PFSK-1 (cell line): ENCODE measurements around the gene POC1B.

Experiments
- POLR2AphosphoS5 ChIP-seq: IDR thresholded peaks from 2 replicates; pipeline ENCODE4 v1.6.1; 2012; ENCODE audit warnings: low read depth, mild to moderate bottlenecking, control low read depth, low read length, moderate library complexity
- TAF1 ChIP-seq: IDR thresholded peaks from 2 replicates; pipeline ENCODE4 v1.6.1; 2012; ENCODE audit warnings: low read length, control low read depth, borderline replicate concordance; ENCODE audit not compliant: insufficient read depth
- TF ChIP-seq, protein P1 (sequence below), 2 experiments: IDR thresholded peaks; 2 replicates each; pipeline versions ENCODE4 v1.6.1 to v1.8.0; 2011 to 2012; ENCODE audit warnings: low read depth in 2 of 2, low read length in 2 of 2, control low read depth in 1 of 2, inconsistent platforms in 1 of 2, mild to moderate bottlenecking in 1 of 2, moderate library complexity in 1 of 2; ENCODE audit not compliant: insufficient read depth in 1 of 2

GRCh38 chr12:89429528-89429927 lies 96.3 kb downstream of the POC1B start:
- TF ChIP-seq POLR2AphosphoS5 (no peak), TAF1 (no peak)
- TF ChIP-seq, protein P1, sequence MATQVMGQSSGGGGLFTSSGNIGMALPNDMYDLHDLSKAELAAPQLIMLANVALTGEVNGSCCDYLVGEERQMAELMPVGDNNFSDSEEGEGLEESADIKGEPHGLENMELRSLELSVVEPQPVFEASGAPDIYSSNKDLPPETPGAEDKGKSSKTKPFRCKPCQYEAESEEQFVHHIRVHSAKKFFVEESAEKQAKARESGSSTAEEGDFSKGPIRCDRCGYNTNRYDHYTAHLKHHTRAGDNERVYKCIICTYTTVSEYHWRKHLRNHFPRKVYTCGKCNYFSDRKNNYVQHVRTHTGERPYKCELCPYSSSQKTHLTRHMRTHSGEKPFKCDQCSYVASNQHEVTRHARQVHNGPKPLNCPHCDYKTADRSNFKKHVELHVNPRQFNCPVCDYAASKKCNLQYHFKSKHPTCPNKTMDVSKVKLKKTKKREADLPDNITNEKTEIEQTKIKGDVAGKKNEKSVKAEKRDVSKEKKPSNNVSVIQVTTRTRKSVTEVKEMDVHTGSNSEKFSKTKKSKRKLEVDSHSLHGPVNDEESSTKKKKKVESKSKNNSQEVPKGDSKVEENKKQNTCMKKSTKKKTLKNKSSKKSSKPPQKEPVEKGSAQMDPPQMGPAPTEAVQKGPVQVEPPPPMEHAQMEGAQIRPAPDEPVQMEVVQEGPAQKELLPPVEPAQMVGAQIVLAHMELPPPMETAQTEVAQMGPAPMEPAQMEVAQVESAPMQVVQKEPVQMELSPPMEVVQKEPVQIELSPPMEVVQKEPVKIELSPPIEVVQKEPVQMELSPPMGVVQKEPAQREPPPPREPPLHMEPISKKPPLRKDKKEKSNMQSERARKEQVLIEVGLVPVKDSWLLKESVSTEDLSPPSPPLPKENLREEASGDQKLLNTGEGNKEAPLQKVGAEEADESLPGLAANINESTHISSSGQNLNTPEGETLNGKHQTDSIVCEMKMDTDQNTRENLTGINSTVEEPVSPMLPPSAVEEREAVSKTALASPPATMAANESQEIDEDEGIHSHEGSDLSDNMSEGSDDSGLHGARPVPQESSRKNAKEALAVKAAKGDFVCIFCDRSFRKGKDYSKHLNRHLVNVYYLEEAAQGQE (IDR thresholded peaks at IDR 0.05; ENCODE audit: insufficient read depth in 1 of 2, low read depth in 2 of 2, low read length in 2 of 2): no peak
